SHP77 (cell line): ENCODE results near the gene INCA1.
"Not testable (repeated sequence)": the region's sequence is repeated elsewhere in the genome, so short reads cannot be mapped to it uniquely, and the experiment has no call there.

Experiments
- DNase-seq, 2 experiments: peaks; one replicate each; lab custom pipeline; 2025; lab: John Stamatoyannopoulos, UW

Gene INCA1

GRCh38 chr17:4997302-4998026 is at the start of gene INCA1, which contains the start of gene KIF1C:
Gene INCA1, minus strand, starts transcription at chr17:4997522. Its CDS starts 3,085 bp downstream, at chr17:4994437.
Gene KIF1C, plus strand, starts transcription at chr17:4997950. Its CDS starts 2,297 bp downstream, at chr17:5000247.
- DNase-seq = peak; percentile 87 to 92

- no peak for DNase-seq
Measured at GRCh38 chr17:5045496-5045895, 48.2 kb upstream of the INCA1 start.

GRCh38 chr17:5044630-5045029 is 47.3 kb upstream of the INCA1 start:
- DNase-seq = no peak

DNA sequence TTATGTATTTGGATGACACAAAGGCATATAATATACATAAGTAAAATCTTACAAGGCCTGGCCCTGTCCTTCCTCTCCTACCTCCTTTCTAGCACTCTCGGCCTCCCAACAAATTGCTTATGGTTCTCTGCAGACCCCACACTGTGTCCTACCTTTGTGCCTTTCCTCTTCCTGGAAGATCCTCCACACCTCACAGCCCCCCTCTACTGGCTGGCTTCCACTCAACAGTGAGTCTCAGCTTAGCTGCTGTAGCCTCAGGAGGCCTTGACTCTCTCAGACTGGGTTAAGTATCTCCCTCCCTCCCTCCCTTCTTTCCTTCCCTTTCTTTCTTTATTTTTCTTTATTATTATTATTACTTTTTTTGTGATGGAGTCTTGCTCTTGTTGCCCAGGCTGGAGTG is 46.2 kb upstream of the INCA1 start:
- DNase-seq = no peak

- DNase-seq = no peak
Measured at GRCh38 chr17:5042157-5043022, 45.1 kb upstream of the INCA1 start.

DNA sequence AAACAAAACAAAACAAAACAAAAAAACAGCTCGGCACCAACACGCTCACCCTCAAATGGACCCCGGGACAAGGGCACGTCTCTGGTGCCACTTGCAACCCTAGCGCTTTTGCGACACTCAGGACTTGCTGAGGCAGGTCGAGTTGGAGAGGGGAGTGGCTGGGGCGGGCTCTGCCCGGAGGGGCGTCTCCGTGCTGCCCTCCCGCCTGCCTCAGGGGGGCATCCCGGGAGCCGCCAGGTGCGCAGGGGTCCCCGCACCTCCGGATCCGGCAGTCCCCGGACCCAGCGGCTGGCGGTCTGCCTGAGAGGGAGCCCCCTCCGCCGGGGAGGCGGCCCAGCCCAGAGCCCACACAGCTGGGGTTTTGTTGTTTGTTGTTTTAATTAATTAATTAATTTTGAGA is 38.0 kb upstream of the INCA1 start, which contains the start of gene SLC52A1:
TSS of gene SLC52A1 (minus strand) at position 112 of the 400 bp plus-strand sequence. CDS start 820 bp downstream, outside the sequence.
- DNase-seq = no peak

DNA sequence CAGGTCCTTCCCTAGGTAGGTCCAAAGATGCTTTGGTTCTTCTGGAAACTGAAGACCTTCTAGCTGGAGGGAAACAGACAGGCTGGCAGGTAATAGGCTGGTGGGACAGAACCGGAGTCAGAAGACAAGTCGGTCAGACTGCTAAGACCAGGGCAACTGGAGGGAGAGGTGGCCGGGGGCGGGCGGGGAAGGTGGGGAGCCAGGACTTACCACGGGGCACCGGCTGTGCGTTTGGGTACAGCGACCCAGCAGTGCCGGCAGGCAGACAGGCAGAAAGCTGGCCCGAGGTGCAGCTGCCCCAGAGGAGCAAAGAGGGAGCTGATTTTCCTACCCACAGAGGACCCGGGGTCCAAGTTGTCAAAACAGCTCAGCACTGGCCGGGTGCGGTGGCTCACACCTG is 37.3 kb upstream of the INCA1 start:
- no peak for DNase-seq

GRCh38 chr17:5034063-5034462 is 36.7 kb upstream of the INCA1 start:
- DNase-seq = no peak

DNA sequence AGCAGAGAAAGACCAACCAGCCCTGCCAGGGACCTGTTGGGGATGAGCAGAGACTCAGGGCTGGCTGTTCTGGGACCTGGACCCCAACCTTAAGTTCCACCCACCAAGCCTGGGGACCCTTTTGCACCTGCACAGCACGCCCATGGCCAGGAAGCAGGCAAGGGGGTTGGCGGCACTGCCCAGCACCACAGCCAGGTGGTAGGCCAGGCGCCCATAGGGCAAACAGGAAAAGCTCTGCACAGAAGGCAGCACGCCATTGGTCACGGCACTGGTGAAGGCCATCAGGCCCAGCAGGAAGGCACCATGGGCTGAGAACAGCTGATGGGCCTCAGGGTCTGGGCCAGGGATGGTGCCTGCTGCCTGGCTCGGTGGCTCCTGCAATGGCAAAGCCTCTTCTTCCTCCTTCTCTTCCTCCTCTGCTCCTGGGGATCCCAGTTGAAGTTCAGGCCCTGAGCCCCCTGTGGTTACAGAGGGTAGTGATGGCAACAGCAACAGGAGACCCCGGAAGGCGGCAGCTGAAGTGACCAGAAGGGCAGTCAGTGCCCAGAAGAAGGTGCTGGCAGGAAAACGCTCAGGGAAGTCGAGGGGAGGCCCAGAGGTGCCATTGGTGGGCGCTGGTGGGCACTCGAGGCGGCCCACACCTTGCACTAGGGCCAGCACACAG is 36.2 kb upstream of the INCA1 start:
- no peak for DNase-seq

DNA sequence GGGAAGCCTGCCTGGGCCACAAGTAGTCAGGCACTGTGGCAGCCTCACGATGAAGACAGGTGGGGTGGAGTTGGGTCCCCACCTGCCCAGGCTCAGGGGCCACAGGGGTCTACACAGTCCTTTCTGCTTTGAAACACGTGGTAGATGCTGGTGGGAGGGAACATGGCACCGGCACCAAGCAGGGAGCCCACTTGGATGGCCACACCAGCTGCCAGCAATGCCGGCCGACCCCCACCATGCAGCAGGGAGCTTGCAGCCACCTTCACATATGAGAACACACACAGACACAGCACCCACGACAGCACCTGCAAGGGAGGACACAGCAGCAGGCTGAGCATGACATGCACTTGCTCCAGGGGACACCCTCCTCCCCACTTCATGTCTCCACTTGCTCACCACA is 35.5 kb upstream of the INCA1 start:
- DNase-seq = no peak

- peak; percentile 76 to 78 for DNase-seq
Measured at GRCh38 chr17:5031365-5032082, 34.2 kb upstream of the INCA1 start.

GRCh38 chr17:5030168-5030567 is 32.8 kb upstream of the INCA1 start:
- DNase-seq = not testable (repeated sequence)

DNA sequence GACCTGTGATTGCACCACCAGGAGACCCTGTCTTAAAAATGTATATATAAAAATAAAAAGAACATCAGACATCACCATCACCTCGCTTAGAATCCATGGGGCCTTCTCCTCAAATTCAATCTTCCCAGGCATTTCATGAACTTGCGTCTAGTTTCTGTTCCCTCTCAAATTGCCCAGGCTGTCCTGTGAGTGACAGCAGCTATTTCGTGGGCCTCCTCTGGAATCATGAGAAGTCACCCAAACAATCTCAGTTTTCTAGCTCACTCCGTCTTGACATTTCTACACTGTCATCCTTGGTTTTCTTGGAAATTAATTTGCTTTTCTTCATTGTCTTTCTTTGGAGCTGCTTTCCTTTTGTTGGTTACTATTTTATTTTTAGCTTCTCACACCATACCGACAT is 30.6 kb upstream of the INCA1 start:
- no peak for DNase-seq

GRCh38 chr17:5027299-5027698 is 30.0 kb upstream of the INCA1 start:
- DNase-seq = no peak

- no peak for DNase-seq
Measured at GRCh38 chr17:5024604-5025003, 27.3 kb upstream of the INCA1 start.

DNA sequence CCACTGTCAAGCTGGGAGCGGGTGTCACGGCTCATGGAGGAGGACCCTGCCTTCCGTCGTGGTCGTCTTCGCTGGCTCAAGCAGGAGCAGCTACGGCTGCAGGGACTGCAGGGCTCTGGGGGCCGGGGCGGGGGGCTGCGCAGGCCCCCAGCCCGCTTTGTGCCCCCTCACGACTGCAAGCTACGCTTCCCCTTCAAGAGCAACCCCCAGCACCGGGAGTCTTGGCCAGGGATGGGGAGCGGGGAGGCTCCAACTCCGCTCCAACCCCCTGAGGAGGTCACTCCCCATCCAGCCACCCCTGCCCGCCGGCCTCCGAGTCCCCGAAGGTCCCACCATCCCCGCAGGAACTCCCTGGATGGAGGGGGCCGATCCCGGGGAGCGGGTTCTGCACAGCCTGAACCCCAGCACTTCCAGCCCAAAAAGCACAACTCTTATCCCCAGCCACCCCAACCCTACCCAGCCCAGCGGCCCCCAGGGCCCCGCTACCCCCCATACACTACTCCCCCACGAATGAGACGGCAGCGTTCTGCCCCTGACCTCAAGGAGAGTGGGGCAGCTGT is 26.3 kb upstream of the INCA1 start:
- DNase-seq = no peak

DNA sequence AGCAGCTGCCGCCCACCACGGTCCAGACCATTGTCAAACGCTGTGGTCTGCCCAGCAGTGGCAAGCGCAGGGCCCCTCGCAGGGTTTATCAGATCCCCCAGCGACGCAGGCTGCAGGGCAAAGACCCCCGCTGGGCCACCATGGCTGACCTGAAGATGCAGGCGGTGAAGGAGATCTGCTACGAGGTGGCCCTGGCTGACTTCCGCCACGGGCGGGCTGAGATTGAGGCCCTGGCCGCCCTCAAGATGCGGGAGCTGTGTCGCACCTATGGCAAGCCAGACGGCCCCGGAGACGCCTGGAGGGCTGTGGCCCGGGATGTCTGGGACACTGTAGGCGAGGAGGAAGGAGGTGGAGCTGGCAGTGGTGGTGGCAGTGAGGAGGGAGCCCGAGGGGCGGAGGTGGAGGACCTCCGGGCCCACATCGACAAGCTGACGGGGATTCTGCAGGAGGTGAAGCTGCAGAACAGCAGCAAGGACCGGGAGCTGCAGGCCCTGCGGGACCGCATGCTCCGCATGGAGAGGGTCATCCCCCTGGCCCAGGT is 24.9 kb upstream of the INCA1 start:
- no peak for DNase-seq

DNA sequence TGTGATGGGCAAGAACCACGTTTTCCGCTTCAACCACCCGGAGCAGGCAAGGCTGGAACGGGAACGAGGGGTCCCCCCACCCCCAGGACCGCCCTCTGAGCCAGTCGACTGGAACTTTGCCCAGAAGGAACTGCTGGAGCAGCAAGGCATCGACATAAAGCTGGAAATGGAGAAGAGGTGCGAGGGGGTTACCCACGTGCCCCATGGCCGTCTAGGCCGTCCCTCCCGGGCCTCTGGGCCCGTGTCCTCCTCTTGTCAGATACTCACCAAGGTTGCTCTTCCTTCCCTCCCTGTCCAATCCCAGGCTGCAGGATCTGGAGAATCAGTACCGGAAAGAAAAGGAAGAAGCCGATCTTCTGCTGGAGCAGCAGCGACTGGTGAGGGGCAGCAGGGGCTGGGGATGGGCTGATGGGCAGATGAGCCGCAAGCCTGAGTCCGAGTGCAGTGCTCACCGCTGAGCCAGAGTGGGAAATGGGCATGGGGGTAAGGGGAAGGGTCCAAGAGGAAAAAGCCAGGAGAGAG is 23.2 kb upstream of the INCA1 start:
- no peak for DNase-seq

DNA sequence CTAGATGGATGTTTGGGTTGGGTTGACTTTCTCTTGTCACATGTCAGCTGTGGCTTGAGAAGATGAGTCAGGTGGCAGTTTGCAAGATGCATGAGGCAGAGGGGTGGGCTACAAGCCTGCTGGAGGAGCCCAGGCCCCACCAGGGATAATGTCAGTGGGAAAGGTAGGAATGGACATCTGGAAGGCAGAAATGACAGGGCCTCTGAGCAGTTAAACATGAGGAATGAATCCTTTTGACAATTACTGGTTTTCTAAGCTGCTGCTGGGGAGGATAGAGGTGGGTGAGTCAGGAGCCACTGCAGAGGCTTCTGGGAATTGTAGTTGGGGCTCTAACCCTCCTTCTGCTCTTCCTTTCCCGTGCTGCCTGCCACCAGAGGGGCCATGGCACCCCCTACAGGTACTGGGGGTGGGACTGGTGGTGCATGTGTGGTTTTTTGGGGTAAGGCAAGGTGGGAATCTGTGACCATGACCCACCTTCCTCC is 22.2 kb upstream of the INCA1 start:
- no peak for DNase-seq

- no peak for DNase-seq
Measured at GRCh38 chr17:5014357-5014756, 17.0 kb upstream of the INCA1 start.

- DNase-seq = no peak
Measured at GRCh38 chr17:5011928-5012327, 14.6 kb upstream of the INCA1 start.
